NCI-H1417 treated with DMSO at 0.1 percent for 48 hours (cell line): ENCODE results near the gene SPOCK1.

ENCODE experiments used
- DNase-seq: peaks from one replicate; lab custom pipeline; 2025; lab: John Stamatoyannopoulos, UW

The SPOCK1 gene

GRCh38 chr5:137099651-137100050 is 399.5 kb downstream of the SPOCK1 start:
- no peak for DNase-seq

- DNase-seq: no peak
These were observed 400.5 kb downstream of the SPOCK1 start for GRCh38 chr5:137098663-137099062.

- DNase-seq: no peak
These were observed 400.9 kb downstream of the SPOCK1 start for GRCh38 chr5:137098238-137098637.

GRCh38 chr5:137097203-137097602 is 401.9 kb downstream of the SPOCK1 start:
- no peak for DNase-seq

GRCh38 chr5:137096149-137097103 is 402.7 kb downstream of the SPOCK1 start:
- DNase-seq: no peak

GRCh38 chr5:137095597-137095996 is 403.5 kb downstream of the SPOCK1 start:
- no peak for DNase-seq

GRCh38 chr5:137092831-137093230 is 406.3 kb downstream of the SPOCK1 start:
- DNase-seq: no peak

- DNase-seq: no peak
These were observed 407.7 kb downstream of the SPOCK1 start for GRCh38 chr5:137091472-137091871.

- DNase-seq: no peak
These were observed 408.4 kb downstream of the SPOCK1 start for GRCh38 chr5:137090721-137091120.

- DNase-seq: no peak
These were observed 409.0 kb downstream of the SPOCK1 start for GRCh38 chr5:137090151-137090550.

GRCh38 chr5:137088175-137088574 is 411.0 kb downstream of the SPOCK1 start:
- DNase-seq: no peak

- no peak for DNase-seq
These were observed 412.8 kb downstream of the SPOCK1 start for GRCh38 chr5:137086342-137086741.

GRCh38 chr5:137085206-137085605 is 413.9 kb downstream of the SPOCK1 start:
- no peak for DNase-seq

- no peak for DNase-seq
These were observed 415.1 kb downstream of the SPOCK1 start for GRCh38 chr5:137084016-137084415.

- DNase-seq: no peak
These were observed 416.2 kb downstream of the SPOCK1 start for GRCh38 chr5:137082951-137083350.

- DNase-seq: no peak
These were observed 420.9 kb downstream of the SPOCK1 start for GRCh38 chr5:137078171-137078665.

- no peak for DNase-seq
These were observed 423.8 kb downstream of the SPOCK1 start for GRCh38 chr5:137075163-137075970.

- DNase-seq: no peak
These were observed 425.9 kb downstream of the SPOCK1 start for GRCh38 chr5:137073189-137073588.

GRCh38 chr5:137072361-137073115 is 426.6 kb downstream of the SPOCK1 start:
- DNase-seq: no peak

GRCh38 chr5:137071931-137072330 is 427.2 kb downstream of the SPOCK1 start:
- no peak for DNase-seq

GRCh38 chr5:137071526-137071925 is 427.6 kb downstream of the SPOCK1 start:
- DNase-seq: no peak

- no peak for DNase-seq
These were observed 428.6 kb downstream of the SPOCK1 start for GRCh38 chr5:137070521-137070920.
